HCT116 (cell line): ENCODE data around the gene NOL9. TPM values are rescaled to one million over a fixed set of nuclear protein-coding genes. Genes with fewer than 3 reads are reported as not detected.

ENCODE experiments used
- ATAC-seq: fragments of 200-7000 bp; cut with Tn5 transposase; 2 replicates; pipeline ENCODE4 v1.9.1; 2020; ENCODE audit warnings: mild to moderate bottlenecking, moderate library complexity
- BruUV-seq: library from RNA; stranded (reverse); fragments of 400-500 nt; replicated peaks from 2 replicates; lab custom pipeline; 2021; lab: Mats Ljungman, UMichigan
- CTCF ChIA-PET: fragments of 300-600 bp; sonication (Branson Sonifier 250); formaldehyde crosslinking; loops from one replicate; lab custom pipeline; 2021; ENCODE audit warnings: antibody characterized with exemption; lab: Charles Lee
- POLR2A ChIA-PET: fragments of 300-600, 350-600 bp; sonication (Branson Sonifier 250); formaldehyde crosslinking; loops from one replicate; lab custom pipeline; 2021; ENCODE audit warnings: antibody characterized with exemption; lab: Charles Lee
- RAD21 ChIA-PET, 2 experiments: fragments of 300-600 bp; sonication (Branson Sonifier 250); formaldehyde crosslinking; loops; one replicate each; lab custom pipeline; 2023; ENCODE audit warnings: low total read pairs in 2 of 2; ENCODE audit not compliant: uncharacterized antibody in 2 of 2, unreplicated experiment in 2 of 2, low non-redundant PET in 1 of 2; lab: Charles Lee
- DNase-seq: peaks from one replicate; pipeline ENCODE4 v3.0.0-alpha.2; 2010; ENCODE audit warnings: low read depth, low spot score
- H2AFZ ChIP-seq: fragments of 200-600 bp; shearing (Covaris generic), sonication (generic); 2 replicates; pipeline ENCODE4 v1.6.1; 2017; ENCODE audit warnings: low read depth, mixed run types, mixed read lengths, antibody characterized with exemption, low read length; ENCODE audit not compliant: poor library complexity, severe bottlenecking
- H3K27ac ChIP-seq: 2 replicates; pipeline ENCODE4 v1.5.1; 2012; ENCODE audit warnings: low read depth, low read length
- H3K27me3 ChIP-seq: fragments of 200-600 bp; sonication (generic); 2 replicates; pipeline ENCODE4 v1.6.1; 2016; ENCODE audit warnings: mixed run types, low read length, mixed read lengths; ENCODE audit not compliant: insufficient read depth
- H3K36me3 ChIP-seq, 2 experiments: fragments of 200-500 bp in 1 of 2; fragments of 200-600 bp in 1 of 2; sonication (Bioruptor generic) in 1 of 2; sonication (generic) in 1 of 2; 2 replicates each; pipeline versions ENCODE4 v1.5.1 to v1.6.1; 2014 to 2016; ENCODE audit warnings: low read length in 2 of 2, inconsistent platforms in 1 of 2, mixed read lengths in 1 of 2, mixed run types in 1 of 2; ENCODE audit not compliant: insufficient read depth in 2 of 2, control insufficient read depth in 1 of 2
- H3K4me1 ChIP-seq, 2 experiments: fragments of 200-600 bp in 1 of 2; sonication (generic) in 1 of 2; 2 replicates each; pipeline versions ENCODE4 v1.5.1 to v1.6.1; 2012 to 2017; ENCODE audit warnings: low read length in 2 of 2, inconsistent platforms in 1 of 2, mild to moderate bottlenecking in 1 of 2, mixed read lengths in 1 of 2, mixed run types in 1 of 2, moderate library complexity in 1 of 2; ENCODE audit not compliant: insufficient read depth in 2 of 2, control insufficient read depth in 1 of 2
- H3K4me2 ChIP-seq: fragments of 200-600 bp; sonication (generic); 2 replicates; pipeline ENCODE4 v1.6.1; 2017; ENCODE audit warnings: mixed run types, low read length, mixed read lengths
- H3K4me3 ChIP-seq, 2 experiments: fragments of 200-600 bp in 1 of 2; sonication (generic) in 1 of 2; replicated peaks in 1 of 2; 2 replicates each; pipeline ENCODE4 v1.5.1; 2011 to 2016; ENCODE audit warnings: low read length in 2 of 2, control low read depth in 1 of 2, low read depth in 1 of 2, mild to moderate bottlenecking in 1 of 2, mixed read lengths in 1 of 2, mixed run types in 1 of 2
- H3K79me2 ChIP-seq: fragments of 200-600 bp; sonication (generic); 2 replicates; pipeline ENCODE4 v1.6.1; 2017; ENCODE audit warnings: mild to moderate bottlenecking, mixed run types, low read length, moderate library complexity, mixed read lengths; ENCODE audit not compliant: insufficient read depth
- H3K9ac ChIP-seq: fragments of 200-600 bp; sonication (generic); 2 replicates; pipeline ENCODE4 v1.6.1; 2016; ENCODE audit warnings: low read length, mixed read lengths
- H3K9me2 ChIP-seq: fragments of 200-600 bp; sonication (generic), shearing (Covaris generic); 2 replicates; pipeline ENCODE4 v1.6.1; 2017; ENCODE audit warnings: mixed run types, mild to moderate bottlenecking, moderate library complexity; ENCODE audit not compliant: insufficient read depth
- H3K9me3 ChIP-seq, 2 experiments: fragments of 200-500 bp in 1 of 2; fragments of 200-600 bp in 1 of 2; sonication (Bioruptor generic) in 1 of 2; sonication (generic) in 1 of 2; 2 replicates each; pipeline ENCODE4 v1.6.1; 2014 to 2017; ENCODE audit warnings: low read length in 2 of 2, mixed read lengths in 2 of 2, inconsistent platforms in 1 of 2, low read depth in 1 of 2, mild to moderate bottlenecking in 1 of 2, mixed run types in 1 of 2, moderate library complexity in 1 of 2; ENCODE audit not compliant: control insufficient read depth in 1 of 2, insufficient read depth in 1 of 2
- H4K20me1 ChIP-seq: fragments of 200-600 bp; sonication (generic), shearing (Covaris generic); 2 replicates; pipeline ENCODE4 v1.6.1; 2017; ENCODE audit warnings: mixed run types, mild to moderate bottlenecking, moderate library complexity; ENCODE audit not compliant: insufficient read depth
- ATF3 ChIP-seq: IDR thresholded peaks from 2 replicates; pipeline ENCODE4 v1.6.1; 2012
- CEBPB ChIP-seq: IDR thresholded peaks from 2 replicates; pipeline ENCODE4 v1.6.1; 2012; ENCODE audit warnings: low read depth
- EGR1 ChIP-seq: IDR thresholded peaks from 2 replicates; pipeline ENCODE4 v1.6.1; 2012; ENCODE audit warnings: low read depth
- ELF1 ChIP-seq: IDR thresholded peaks from 2 replicates; pipeline ENCODE4 v1.6.1; 2012; ENCODE audit warnings: low read depth, borderline replicate concordance
- EZH2 ChIP-seq: fragments of 200-600 bp; sonication (generic); IDR thresholded peaks from 2 replicates; pipeline ENCODE4 v1.6.1; 2017; ENCODE audit warnings: antibody characterized with exemption, mixed run types
- FOSL1 ChIP-seq: IDR thresholded peaks from 2 replicates; pipeline ENCODE4 v1.6.1; 2012; ENCODE audit warnings: low read depth
- JUND ChIP-seq: IDR thresholded peaks from 2 replicates; pipeline ENCODE4 v1.6.1; 2012
- POLR2A ChIP-seq: IDR thresholded peaks from 2 replicates; pipeline ENCODE4 v1.7.0; 2011; ENCODE audit warnings: borderline replicate concordance; ENCODE audit not compliant: insufficient read depth, insufficient read length; ENCODE audit errors: extremely low read depth
- RAD21 ChIP-seq: IDR thresholded peaks from 2 replicates; pipeline ENCODE4 v1.6.1; 2012; ENCODE audit warnings: low read depth, mild to moderate bottlenecking
- SP1 ChIP-seq: IDR thresholded peaks from 2 replicates; pipeline ENCODE4 v1.6.1; 2012; ENCODE audit warnings: low read depth
- SRF ChIP-seq: IDR thresholded peaks from 2 replicates; pipeline ENCODE4 v1.6.1; 2012; ENCODE audit warnings: low read depth
- TCF7L2 ChIP-seq: IDR thresholded peaks from 2 replicates; pipeline ENCODE4 v1.7.0; 2011; ENCODE audit warnings: borderline replicate concordance, inconsistent platforms; ENCODE audit not compliant: insufficient read depth, insufficient read length; ENCODE audit errors: extremely low read depth
- YY1 ChIP-seq: IDR thresholded peaks from 2 replicates; pipeline ENCODE4 v1.6.1; 2011; ENCODE audit warnings: low read length, low read depth, moderate library complexity, mild to moderate bottlenecking; ENCODE audit not compliant: insufficient replicate concordance; ENCODE audit errors: extremely low read depth
- ZFX ChIP-seq: fragments of 450-650 bp; IDR thresholded peaks from 2 replicates; pipeline ENCODE4 v1.6.1; 2017
- intact Hi-C: fragments of 100-400 bp; cut with micrococcal nuclease; formaldehyde crosslinking; loops from 2 replicates; pipeline ENCODE4 v1.10.0; 2022
- total RNA-seq: library from RNA; stranded (reverse); gene quantifications from one replicate; pipeline ENCODE4 v1.2.1, GENCODE V29; 2021; ENCODE audit not compliant: unreplicated experiment
- TF ChIP-seq, protein P1 (sequence below): IDR thresholded peaks from 2 replicates; pipeline ENCODE4 v1.6.1; 2012; ENCODE audit warnings: low read depth

Gene NOL9
- total RNA-seq, 1 experiment from 2014 or later = 46.4 TPM

DNA sequence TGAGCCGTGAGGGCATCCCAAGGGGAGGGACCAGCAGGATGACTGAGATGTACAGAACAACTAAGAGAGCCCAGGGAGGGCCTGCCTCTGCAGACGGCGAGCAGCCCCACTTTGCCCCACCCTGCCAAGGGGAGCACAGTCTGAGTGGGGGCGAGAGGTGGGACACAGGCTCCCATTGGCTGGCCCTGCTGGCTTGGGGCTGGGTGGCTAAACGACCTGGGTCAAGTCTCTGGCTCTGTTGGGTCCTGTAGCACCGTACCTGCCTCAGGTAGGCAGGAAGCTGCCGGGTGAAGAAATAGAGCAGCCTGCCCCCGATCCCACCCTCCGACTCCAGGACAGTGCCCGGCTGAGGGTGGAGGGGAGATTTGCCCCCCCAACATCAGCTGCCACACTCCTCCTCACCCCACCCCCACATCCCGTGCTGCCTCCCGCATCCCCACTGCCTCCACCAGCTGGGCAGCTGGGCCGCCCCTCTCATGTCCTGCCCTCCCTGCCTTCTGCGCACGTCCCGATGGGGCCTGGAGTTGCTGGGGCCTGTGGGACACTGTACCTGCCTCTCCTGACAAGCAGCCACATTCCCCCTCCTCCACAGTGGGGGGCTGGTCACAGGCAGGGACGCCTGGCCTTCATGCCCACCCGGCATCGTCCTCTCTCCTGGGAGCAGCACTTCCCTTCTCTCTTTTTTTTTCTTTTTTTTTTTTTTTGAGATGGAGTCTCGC lies 50.3 kb downstream of the NOL9 start:
- intact Hi-C loops = no loop called here
- Histone ChIP-seq H3K4me2 (no peak overlapping the region), H3K79me2 (no peaks in the 10 kb centered on the region), H2AFZ (no peak overlapping the region), H3K27me3 (no peaks in the 10 kb centered on the region), H4K20me1 (no peaks in the 10 kb centered on the region), H3K4me1 (no peaks in the 10 kb centered on the region; a peak in 1 of 4 replicates), H3K36me3 (no peaks in the 10 kb centered on the region), H3K27ac (no peak overlapping the region), H3K9me2 (no peaks in the 10 kb centered on the region), H3K9me3 (no peaks in the 10 kb centered on the region), H3K9ac (no peak overlapping the region), H3K4me3 (no peak overlapping the region)
- ATAC-seq = no peak
- no TSS peak for BruUV-seq
- TF ChIP-seq EGR1 = no peak
- TF ChIP-seq ELF1 = no peak
- no peak for DNase-seq
- POLR2A ChIA-PET = no interaction called here
- CTCF ChIA-PET = interaction anchor here (1.0 kb wide), 1 partner anchor 13 kb away, joined by 5 read pairs; the partner anchor contains the start of gene PLEKHG5
- RAD21 ChIA-PET = no interaction called here

DNA sequence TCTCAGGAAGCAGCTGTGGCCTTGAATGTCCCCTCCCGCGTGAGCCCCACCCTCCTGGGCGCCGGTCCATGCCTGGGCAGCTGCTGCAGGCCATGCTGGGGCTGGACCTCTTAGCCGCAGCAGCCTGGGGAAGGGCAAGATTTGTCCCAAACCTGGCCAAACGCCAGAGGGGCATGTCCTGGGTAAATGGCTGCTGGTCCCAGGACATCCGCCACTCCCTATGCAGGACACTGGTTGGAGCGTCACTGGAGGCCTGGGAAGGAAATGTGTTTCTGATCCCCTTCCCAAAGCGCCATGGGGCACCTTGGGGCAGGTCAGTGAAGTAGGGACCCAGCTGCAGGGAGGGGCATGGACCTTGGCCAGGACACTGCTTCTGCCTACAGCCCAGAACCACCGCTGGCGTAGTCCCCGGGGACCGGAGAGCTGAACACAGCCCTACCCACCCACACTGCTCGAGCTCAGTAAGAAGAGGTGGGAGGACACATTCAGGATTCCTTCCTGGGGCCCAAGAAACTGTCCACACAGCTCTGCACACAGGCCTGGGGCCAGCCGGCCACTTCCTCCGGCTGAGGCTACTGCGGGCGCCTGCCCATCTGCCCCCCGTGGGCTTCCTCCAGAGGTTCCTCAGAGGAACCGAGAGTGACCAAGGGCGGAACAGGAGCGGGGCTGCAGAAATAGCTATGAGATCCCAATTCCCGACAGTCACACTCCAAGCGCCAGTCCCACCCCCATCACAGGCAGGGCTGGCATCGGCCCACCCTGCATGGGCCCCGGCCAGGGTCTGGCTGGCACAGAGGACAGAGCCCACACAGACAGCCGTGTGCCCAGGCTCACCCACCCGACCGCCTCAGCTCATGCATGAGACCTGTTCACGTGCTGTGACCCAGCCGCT lies 52.1 kb downstream of the NOL9 start:
- Histone ChIP-seq H4K20me1 (no peaks in the 10 kb centered on the region), H3K4me2 (no peak overlapping the region), H3K4me1 (peaks cover 4 to 11% of the 10 kb centered on the region in 2 experiments; a peak in 2 of 4 replicates), H2AFZ (no peak overlapping the region), H3K27me3 (no peaks in the 10 kb centered on the region), H3K9me2 (no peaks in the 10 kb centered on the region), H3K36me3 (no peaks in the 10 kb centered on the region), H3K27ac (no peak overlapping the region), H3K4me3 (no peak overlapping the region), H3K79me2 (no peaks in the 10 kb centered on the region), H3K9ac (no peak overlapping the region), H3K9me3 (no peaks in the 10 kb centered on the region)
- RAD21 ChIA-PET = no interaction called here
- ATAC-seq = no peak
- DNase-seq = no peak
- POLR2A ChIA-PET = no interaction called here
- CTCF ChIA-PET = no interaction called here
- no TSS peak for BruUV-seq
- intact Hi-C loops = no loop called here
- no peak for TF ChIP-seq CEBPB
- TF ChIP-seq SRF = no peak
- TF ChIP-seq, protein P1, sequence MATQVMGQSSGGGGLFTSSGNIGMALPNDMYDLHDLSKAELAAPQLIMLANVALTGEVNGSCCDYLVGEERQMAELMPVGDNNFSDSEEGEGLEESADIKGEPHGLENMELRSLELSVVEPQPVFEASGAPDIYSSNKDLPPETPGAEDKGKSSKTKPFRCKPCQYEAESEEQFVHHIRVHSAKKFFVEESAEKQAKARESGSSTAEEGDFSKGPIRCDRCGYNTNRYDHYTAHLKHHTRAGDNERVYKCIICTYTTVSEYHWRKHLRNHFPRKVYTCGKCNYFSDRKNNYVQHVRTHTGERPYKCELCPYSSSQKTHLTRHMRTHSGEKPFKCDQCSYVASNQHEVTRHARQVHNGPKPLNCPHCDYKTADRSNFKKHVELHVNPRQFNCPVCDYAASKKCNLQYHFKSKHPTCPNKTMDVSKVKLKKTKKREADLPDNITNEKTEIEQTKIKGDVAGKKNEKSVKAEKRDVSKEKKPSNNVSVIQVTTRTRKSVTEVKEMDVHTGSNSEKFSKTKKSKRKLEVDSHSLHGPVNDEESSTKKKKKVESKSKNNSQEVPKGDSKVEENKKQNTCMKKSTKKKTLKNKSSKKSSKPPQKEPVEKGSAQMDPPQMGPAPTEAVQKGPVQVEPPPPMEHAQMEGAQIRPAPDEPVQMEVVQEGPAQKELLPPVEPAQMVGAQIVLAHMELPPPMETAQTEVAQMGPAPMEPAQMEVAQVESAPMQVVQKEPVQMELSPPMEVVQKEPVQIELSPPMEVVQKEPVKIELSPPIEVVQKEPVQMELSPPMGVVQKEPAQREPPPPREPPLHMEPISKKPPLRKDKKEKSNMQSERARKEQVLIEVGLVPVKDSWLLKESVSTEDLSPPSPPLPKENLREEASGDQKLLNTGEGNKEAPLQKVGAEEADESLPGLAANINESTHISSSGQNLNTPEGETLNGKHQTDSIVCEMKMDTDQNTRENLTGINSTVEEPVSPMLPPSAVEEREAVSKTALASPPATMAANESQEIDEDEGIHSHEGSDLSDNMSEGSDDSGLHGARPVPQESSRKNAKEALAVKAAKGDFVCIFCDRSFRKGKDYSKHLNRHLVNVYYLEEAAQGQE = no peak
- TF ChIP-seq ZFX = no peak
- no peak for TF ChIP-seq YY1
- no peak for TF ChIP-seq ELF1
- no peak for TF ChIP-seq TCF7L2
- no peak for TF ChIP-seq RAD21
- no peak for TF ChIP-seq POLR2A
- no peak for TF ChIP-seq EZH2
- TF ChIP-seq SP1 = no peak
- no peak for TF ChIP-seq JUND
- no peak for TF ChIP-seq ATF3
- TF ChIP-seq FOSL1 = no peak
